Measurements from ENCODE around the gene SPN.

Gene SPN

DNA sequence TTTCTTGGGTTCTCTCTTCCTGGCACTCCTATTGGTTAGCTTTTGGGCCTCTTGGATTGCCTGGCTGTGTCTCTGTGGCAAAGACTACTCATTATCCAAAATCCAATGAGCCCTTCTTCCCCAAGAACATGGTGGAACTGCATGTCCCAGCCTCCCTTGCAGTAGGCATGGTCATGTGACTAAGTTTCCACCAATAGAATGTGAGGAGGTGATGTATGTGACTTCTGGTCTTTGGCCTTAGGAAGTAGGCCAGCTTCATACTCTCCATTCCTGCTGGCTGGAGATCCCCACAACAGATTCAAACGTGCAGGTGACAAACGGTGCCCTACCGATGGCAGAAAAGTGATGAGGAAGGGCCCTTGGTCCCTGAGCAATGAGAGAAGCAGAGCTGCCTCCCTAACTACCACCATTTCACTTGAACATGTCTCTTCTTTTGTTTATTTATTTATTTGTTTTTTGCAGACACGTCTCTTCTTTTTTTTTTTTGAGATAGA lies 17.3 kb upstream of the SPN start:
- Histone ChIP-seq H2BK120ac (ENCODE audit: low read depth, low read length) (no peak overlapping the region), H4K8ac (ENCODE audit: low read length) (no peak overlapping the region)
- 100% methylated on average over 1 of the region's 4 CpGs for WGBS

DNA sequence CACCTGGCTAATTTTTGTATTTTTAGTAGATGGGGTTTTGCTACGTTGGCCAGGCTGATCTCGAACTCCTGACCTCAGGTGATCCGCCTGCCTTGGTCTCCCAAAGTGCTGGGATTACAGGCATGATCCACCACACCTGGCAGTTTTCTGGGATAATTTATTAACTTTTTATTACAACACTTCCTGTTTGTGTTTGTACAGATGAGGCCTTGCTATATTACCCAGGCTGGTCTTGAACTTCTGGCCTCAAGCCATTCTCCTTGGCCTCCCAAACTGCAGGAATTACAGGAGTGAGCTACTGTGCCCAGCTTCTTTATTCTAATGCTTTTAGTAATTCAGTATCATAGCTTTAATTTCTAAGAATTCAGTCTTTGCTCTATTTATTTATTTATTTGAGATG lies 16.1 kb upstream of the SPN start:
- Histone ChIP-seq H2BK5ac (ENCODE audit: low read depth, low read length, poor library complexity, severe bottlenecking) (no peak overlapping the region), H3K9me3 (ENCODE audit: control insufficient read depth, low read length) (no peaks in the 10 kb centered on the region), H3K79me1 (replicated peaks; ENCODE audit: low read length, poor library complexity, severe bottlenecking) (no peaks in the 10 kb centered on the region), H3K36me3 (ENCODE audit: control insufficient read depth in 1 of 2, insufficient read depth in 2 of 2, low read depth in 1 of 2, low read length in 2 of 2) (no peaks in the 10 kb centered on the region), H4K8ac (ENCODE audit: low read length) (no peak overlapping the region), H2BK15ac (ENCODE audit: low read depth, poor library complexity, severe bottlenecking) (no peak overlapping the region), H3K4me1 (ENCODE audit: control insufficient read depth, insufficient read depth, low read depth, low read length) (no peaks in the 10 kb centered on the region), H3K4me3 (ENCODE audit: insufficient read depth in 1 of 2, low read depth in 1 of 2, low read length in 2 of 2) (no peak overlapping the region), H3K4ac (ENCODE audit: low read depth in 1 of 2, low read length in 2 of 2) (no peak overlapping the region), H4K91ac (ENCODE audit: low read length) (no peak overlapping the region), H3K9ac (ENCODE audit: low read length) (no peak overlapping the region), H3K27ac (ENCODE audit: low read length, poor library complexity, severe bottlenecking) (no peak overlapping the region), H3K23ac (ENCODE audit: low read length in 2 of 2) (no peak overlapping the region), H2AFZ (ENCODE audit: low read depth, low read length) (no peak overlapping the region), H2BK120ac (ENCODE audit: low read depth, low read length) (no peak overlapping the region), H3K14ac (ENCODE audit: low read length in 2 of 2) (no peak overlapping the region), H3K4me2 (ENCODE audit: low read length, poor library complexity, severe bottlenecking) (no peak overlapping the region), H2AK5ac (ENCODE audit: low read length, severe bottlenecking) (no peak overlapping the region), H3K27me3 (ENCODE audit: control insufficient read depth in 1 of 2, insufficient read depth in 1 of 2, low read length in 2 of 2) (peaks cover 0 to 2% of the 10 kb centered on the region in 2 experiments), H2BK12ac (ENCODE audit: low read length in 2 of 2) (no peak overlapping the region), H3K18ac (ENCODE audit: low read depth in 1 of 2, low read length in 2 of 2) (no peak overlapping the region)
- no peak for DNase-seq
- WGBS, result no CpG with 5 or more reads among the region's 3 CpGs

More for the DNA sequence above, 17.3 kb upstream of the SPN start:
- Histone ChIP-seq H3K18ac (ENCODE audit: low read depth in 1 of 2, low read length in 2 of 2) (no peak overlapping the region), H3K9me3 (ENCODE audit: control insufficient read depth, low read length) (no peaks in the 10 kb centered on the region), H2BK15ac (ENCODE audit: low read depth, poor library complexity, severe bottlenecking) (no peak overlapping the region), H4K91ac (ENCODE audit: low read length) (no peak overlapping the region), H3K36me3 (ENCODE audit: control insufficient read depth in 1 of 2, insufficient read depth in 2 of 2, low read depth in 1 of 2, low read length in 2 of 2) (no peaks in the 10 kb centered on the region), H3K27ac (ENCODE audit: low read length, poor library complexity, severe bottlenecking) (no peak overlapping the region), H3K23ac (ENCODE audit: low read length in 2 of 2) (no peak overlapping the region), H2AFZ (ENCODE audit: low read depth, low read length) (peak overlapping the region; percentile 20), H3K4me1 (ENCODE audit: control insufficient read depth, insufficient read depth, low read depth, low read length) (no peaks in the 10 kb centered on the region), H3K79me1 (replicated peaks; ENCODE audit: low read length, poor library complexity, severe bottlenecking) (no peaks in the 10 kb centered on the region), H3K27me3 (ENCODE audit: control insufficient read depth in 1 of 2, insufficient read depth in 1 of 2, low read length in 2 of 2) (peaks cover 0 to 2% of the 10 kb centered on the region in 2 experiments), H3K4me3 (ENCODE audit: insufficient read depth in 1 of 2, low read depth in 1 of 2, low read length in 2 of 2) (no peak overlapping the region), H2BK5ac (ENCODE audit: low read depth, low read length, poor library complexity, severe bottlenecking) (no peak overlapping the region), H2BK12ac (ENCODE audit: low read length in 2 of 2) (no peak overlapping the region), H3K14ac (ENCODE audit: low read length in 2 of 2) (no peak overlapping the region), H2AK5ac (ENCODE audit: low read length, severe bottlenecking) (no peak overlapping the region), H3K9ac (ENCODE audit: low read length) (no peak overlapping the region), H3K4ac (ENCODE audit: low read depth in 1 of 2, low read length in 2 of 2) (no peak overlapping the region), H3K4me2 (ENCODE audit: low read length, poor library complexity, severe bottlenecking) (no peak overlapping the region)
- no peak for DNase-seq

DNA sequence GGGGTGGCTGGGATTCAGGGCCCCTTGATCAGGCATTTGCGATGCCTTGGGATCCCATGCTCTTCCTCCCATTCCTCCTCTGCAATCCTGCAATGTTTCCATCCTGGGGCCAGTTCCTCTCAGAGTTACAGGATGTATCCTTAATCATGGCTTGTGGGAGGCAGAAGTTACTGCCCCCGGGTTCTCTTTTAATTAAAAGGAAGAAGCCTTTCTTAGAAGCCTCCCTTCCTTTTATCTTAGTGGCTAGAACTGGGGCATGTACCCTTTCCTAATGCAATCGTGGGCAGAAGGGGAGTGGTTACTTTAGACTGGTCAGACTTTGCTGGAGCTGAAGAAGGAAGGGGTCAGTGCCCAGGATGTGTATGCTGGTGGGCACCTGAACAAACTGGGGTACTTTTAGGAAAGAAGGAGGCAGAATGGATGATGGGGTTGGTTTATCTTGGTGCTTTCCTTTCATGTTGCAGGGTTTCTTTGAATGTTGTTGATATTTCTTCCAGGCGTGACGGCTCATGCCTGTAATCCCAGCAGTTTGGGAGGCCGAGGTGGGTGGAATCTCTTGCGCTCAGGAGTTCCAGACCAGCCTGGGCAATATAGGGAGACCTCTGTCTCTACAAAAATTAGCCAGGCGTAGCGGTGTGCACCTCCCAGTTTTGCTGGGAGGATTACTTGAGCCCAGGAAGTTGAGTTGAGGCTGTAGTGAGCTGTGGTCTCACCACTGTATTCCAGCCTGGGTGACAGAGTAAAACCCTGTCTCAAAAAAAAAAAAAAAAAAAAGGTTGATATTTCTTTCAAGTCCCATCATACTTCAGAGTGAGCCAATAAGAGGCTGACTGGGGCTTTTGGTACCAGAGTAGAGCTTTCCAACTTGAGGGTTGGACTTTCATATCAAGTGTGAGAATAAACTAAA lies 13.2 kb upstream of the SPN start:
- Histone ChIP-seq H3K4ac (ENCODE audit: low read depth in 1 of 2, low read length in 2 of 2) (no peak overlapping the region), H3K4me3 (ENCODE audit: insufficient read depth in 1 of 2, low read depth in 1 of 2, low read length in 2 of 2) (no peak overlapping the region), H2BK5ac (ENCODE audit: low read depth, low read length, poor library complexity, severe bottlenecking) (no peak overlapping the region), H4K91ac (ENCODE audit: low read length) (no peak overlapping the region), H3K9ac (ENCODE audit: low read length) (no peak overlapping the region), H2BK120ac (ENCODE audit: low read depth, low read length) (no peak overlapping the region), H3K36me3 (ENCODE audit: control insufficient read depth in 1 of 2, insufficient read depth in 2 of 2, low read depth in 1 of 2, low read length in 2 of 2) (no peaks in the 10 kb centered on the region), H3K23ac (ENCODE audit: low read length in 2 of 2) (no peak overlapping the region), H3K4me1 (ENCODE audit: control insufficient read depth, insufficient read depth, low read depth, low read length) (peaks cover 2% of the 10 kb centered on the region), H3K4me2 (ENCODE audit: low read length, poor library complexity, severe bottlenecking) (no peak overlapping the region), H3K9me3 (ENCODE audit: control insufficient read depth, low read length) (no peaks in the 10 kb centered on the region), H2BK12ac (ENCODE audit: low read length in 2 of 2) (no peak overlapping the region), H2AFZ (ENCODE audit: low read depth, low read length) (no peak overlapping the region), H3K27ac (ENCODE audit: low read length, poor library complexity, severe bottlenecking) (no peak overlapping the region), H3K27me3 (ENCODE audit: control insufficient read depth in 1 of 2, insufficient read depth in 1 of 2, low read length in 2 of 2) (peaks cover 0 to 3% of the 10 kb centered on the region in 2 experiments), H3K18ac (ENCODE audit: low read depth in 1 of 2, low read length in 2 of 2) (no peak overlapping the region), H2BK15ac (ENCODE audit: low read depth, poor library complexity, severe bottlenecking) (no peak overlapping the region), H3K79me1 (replicated peaks; ENCODE audit: low read length, poor library complexity, severe bottlenecking) (no peaks in the 10 kb centered on the region), H2AK5ac (ENCODE audit: low read length, severe bottlenecking) (no peak overlapping the region), H3K14ac (ENCODE audit: low read length in 2 of 2) (no peak overlapping the region), H4K8ac (ENCODE audit: low read length) (no peak overlapping the region)
- no peak for DNase-seq
- WGBS, result 83% methylated on average over 9 of the region's 9 CpGs

DNA sequence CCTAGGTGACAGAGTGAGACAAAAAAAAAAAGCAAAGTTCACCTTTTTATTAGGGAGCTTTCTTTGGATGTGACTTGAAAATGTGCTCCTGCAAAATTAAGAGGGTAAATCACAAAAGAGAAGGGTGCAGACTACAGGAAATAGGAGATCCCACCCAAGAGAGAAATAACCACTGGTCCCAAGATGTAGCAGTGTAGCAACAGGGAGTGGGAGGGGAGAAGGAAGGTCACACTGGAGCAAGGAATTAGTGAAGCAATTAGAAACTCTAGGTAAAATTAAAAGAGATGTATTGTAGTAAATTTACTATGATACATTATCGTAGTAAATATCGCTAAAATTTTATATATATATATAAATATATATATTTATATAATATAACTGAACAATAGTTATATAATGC lies 12.3 kb upstream of the SPN start:
- Histone ChIP-seq H3K79me1 (replicated peaks; ENCODE audit: low read length, poor library complexity, severe bottlenecking) (no peaks in the 10 kb centered on the region), H3K27ac (ENCODE audit: low read length, poor library complexity, severe bottlenecking) (no peak overlapping the region), H3K14ac (ENCODE audit: low read length in 2 of 2) (no peak overlapping the region), H2AK5ac (ENCODE audit: low read length, severe bottlenecking) (no peak overlapping the region), H2AFZ (ENCODE audit: low read depth, low read length) (no peak overlapping the region), H3K4me2 (ENCODE audit: low read length, poor library complexity, severe bottlenecking) (no peak overlapping the region), H2BK120ac (ENCODE audit: low read depth, low read length) (no peak overlapping the region), H3K27me3 (ENCODE audit: control insufficient read depth in 1 of 2, insufficient read depth in 1 of 2, low read length in 2 of 2) (peaks cover 0 to 6% of the 10 kb centered on the region in 2 experiments), H3K9ac (ENCODE audit: low read length) (no peak overlapping the region), H3K23ac (ENCODE audit: low read length in 2 of 2) (no peak overlapping the region), H4K91ac (ENCODE audit: low read length) (no peak overlapping the region), H3K4me3 (ENCODE audit: insufficient read depth in 1 of 2, low read depth in 1 of 2, low read length in 2 of 2) (no peak overlapping the region), H3K4me1 (ENCODE audit: control insufficient read depth, insufficient read depth, low read depth, low read length) (peaks cover 2% of the 10 kb centered on the region), H3K36me3 (ENCODE audit: control insufficient read depth in 1 of 2, insufficient read depth in 2 of 2, low read depth in 1 of 2, low read length in 2 of 2) (no peaks in the 10 kb centered on the region), H3K4ac (ENCODE audit: low read depth in 1 of 2, low read length in 2 of 2) (no peak overlapping the region), H2BK15ac (ENCODE audit: low read depth, poor library complexity, severe bottlenecking) (no peak overlapping the region), H2BK5ac (ENCODE audit: low read depth, low read length, poor library complexity, severe bottlenecking) (no peak overlapping the region), H3K18ac (ENCODE audit: low read depth in 1 of 2, low read length in 2 of 2) (no peak overlapping the region), H4K8ac (ENCODE audit: low read length) (no peak overlapping the region), H2BK12ac (ENCODE audit: low read length in 2 of 2) (no peak overlapping the region), H3K9me3 (ENCODE audit: control insufficient read depth, low read length) (no peaks in the 10 kb centered on the region)
- no peak for DNase-seq
- no CpG with 5 or more reads among the region's 2 CpGs for WGBS
